ENCODE results near the gene HEXD.

- TF ChIP-seq POLR2A (IDR thresholded peaks at IDR 0.05): no peak
- TF ChIP-seq CTCF (IDR thresholded peaks at IDR 0.05): no peak
These were observed 37.1 kb upstream of the HEXD start for GRCh38 chr17:82380860-82381702.

All from vagina (tissue), 2 donors.